Loucy (cell line): ENCODE data around the gene CNR1.

ENCODE experiments used
- H2AFZ ChIP-seq: fragments of 200-600 bp; sonication (generic); 2 replicates; pipeline ENCODE4 v1.6.0; 2016; ENCODE audit warnings: antibody characterized with exemption, mild to moderate bottlenecking, low read length, moderate library complexity
- H3F3A ChIP-seq: fragments of 200-600 bp; 2 replicates; pipeline ENCODE4 v1.6.0; 2016; ENCODE audit warnings: antibody characterized with exemption, low read depth, mild to moderate bottlenecking
- H3K27me3 ChIP-seq: fragments of 200-600 bp; sonication (generic); 2 replicates; pipeline ENCODE4 v1.6.1; 2014; ENCODE audit warnings: low read length, mild to moderate bottlenecking; ENCODE audit not compliant: insufficient read depth, poor library complexity, severe bottlenecking
- H3K36me3 ChIP-seq: fragments of 200-600 bp; sonication (generic); 2 replicates; pipeline ENCODE4 v1.6.1; 2016; ENCODE audit warnings: low read length; ENCODE audit not compliant: insufficient read depth
- H3K4me1 ChIP-seq: fragments of 200-600 bp; sonication (generic); 2 replicates; pipeline ENCODE4 v1.5.1; 2014; ENCODE audit warnings: low read length, mild to moderate bottlenecking; ENCODE audit not compliant: insufficient read depth, poor library complexity, severe bottlenecking
- H3K4me2 ChIP-seq: fragments of 200-600 bp; sonication (generic); 2 replicates; pipeline ENCODE4 v1.6.0; 2014; ENCODE audit warnings: antibody characterized with exemption, low read length, low read depth, mild to moderate bottlenecking; ENCODE audit not compliant: poor library complexity, severe bottlenecking
- H3K4me3 ChIP-seq: fragments of 200-600 bp; sonication (generic); 2 replicates; pipeline ENCODE4 v1.5.1; 2014; ENCODE audit warnings: low read length, mild to moderate bottlenecking, mixed read lengths; ENCODE audit not compliant: poor library complexity, severe bottlenecking
- H3K79me2 ChIP-seq: fragments of 200-600 bp; sonication (generic); 2 replicates; pipeline ENCODE4 v1.6.1; 2014; ENCODE audit warnings: low read length; ENCODE audit not compliant: insufficient read depth
- H3K9ac ChIP-seq: fragments of 200-600 bp; sonication (generic); 2 replicates; pipeline ENCODE4 v1.6.0; 2014; ENCODE audit warnings: mild to moderate bottlenecking, low read depth, low read length, moderate library complexity; ENCODE audit not compliant: poor library complexity, severe bottlenecking
- H3K9me2 ChIP-seq: fragments of 200-600 bp; sonication (generic); replicated peaks from 2 replicates; pipeline ENCODE4 v1.6.1; 2016; ENCODE audit warnings: low read depth, low read length, mixed read lengths
- H3K9me3 ChIP-seq: fragments of 200-600 bp; sonication (generic); 2 replicates; pipeline ENCODE4 v1.6.1; 2014; ENCODE audit warnings: mild to moderate bottlenecking, antibody characterized with exemption, low read length, low read depth; ENCODE audit not compliant: insufficient read depth
- H4K20me1 ChIP-seq: fragments of 200-600 bp; sonication (generic); 2 replicates; pipeline ENCODE4 v1.6.0; 2014; ENCODE audit warnings: antibody characterized with exemption, low read length, mild to moderate bottlenecking; ENCODE audit not compliant: insufficient read depth, poor library complexity, severe bottlenecking
- CTCF ChIP-seq: fragments of 200-600 bp; sonication (generic); conservative IDR thresholded peaks from 2 replicates; pipeline ENCODE4 v1.5.1; 2014; ENCODE audit warnings: mild to moderate bottlenecking, antibody characterized with exemption, low read length
- EZH2phosphoT487 ChIP-seq: fragments of 200-600 bp; IDR thresholded peaks from 2 replicates; pipeline ENCODE4 v1.6.1; 2018; ENCODE audit warnings: antibody characterized with exemption, mild to moderate bottlenecking, moderate library complexity, borderline replicate concordance

The CNR1 gene

GRCh38 chr6:88179692-88180091, 13.5 kb upstream of the CNR1 start:
- no peaks in the 10 kb centered on the region for H3K36me3 ChIP-seq
- H2AFZ ChIP-seq, result no peak overlapping the region
- H3K79me2 ChIP-seq, result no peaks in the 10 kb centered on the region
- no peaks in the 10 kb centered on the region for H3F3A ChIP-seq
- no peaks in the 10 kb centered on the region for H3K27me3 ChIP-seq
- TF ChIP-seq CTCF, result no peak
- TF ChIP-seq EZH2phosphoT487, result no peak
- no peak overlapping the region for H3K4me2 ChIP-seq
- no peaks in the 10 kb centered on the region for H4K20me1 ChIP-seq
- no peaks in the 10 kb centered on the region for H3K4me1 ChIP-seq
- no peak overlapping the region for H3K9ac ChIP-seq
- H3K9me2 ChIP-seq, result no peaks in the 10 kb centered on the region
- no peak overlapping the region for H3K4me3 ChIP-seq
- H3K9me3 ChIP-seq, result no peaks in the 10 kb centered on the region

GRCh38 chr6:88177961-88178464, 11.9 kb upstream of the CNR1 start:
- H3K4me2 ChIP-seq, result no peak overlapping the region
- no peaks in the 10 kb centered on the region for H3K36me3 ChIP-seq
- H3K4me3 ChIP-seq, result no peak overlapping the region
- no peaks in the 10 kb centered on the region for H3F3A ChIP-seq
- H3K4me1 ChIP-seq, result no peaks in the 10 kb centered on the region
- H3K9me3 ChIP-seq, result no peaks in the 10 kb centered on the region
- TF ChIP-seq CTCF (no peak), EZH2phosphoT487 (no peak)
- H3K27me3 ChIP-seq, result no peaks in the 10 kb centered on the region
- H3K9me2 ChIP-seq, result no peaks in the 10 kb centered on the region
- H4K20me1 ChIP-seq, result no peaks in the 10 kb centered on the region
- H2AFZ ChIP-seq, result no peak overlapping the region
- H3K9ac ChIP-seq, result no peak overlapping the region
- H3K79me2 ChIP-seq, result no peaks in the 10 kb centered on the region

- no peaks in the 10 kb centered on the region for H4K20me1 ChIP-seq
- H3K79me2 ChIP-seq, result no peaks in the 10 kb centered on the region
- no peak overlapping the region for H3K9ac ChIP-seq
- no peaks in the 10 kb centered on the region for H3K27me3 ChIP-seq
- H3K4me1 ChIP-seq, result no peaks in the 10 kb centered on the region
- H3K36me3 ChIP-seq, result no peaks in the 10 kb centered on the region
- TF ChIP-seq EZH2phosphoT487 (no peak), CTCF (no peak)
- no peak overlapping the region for H3K4me2 ChIP-seq
- no peaks in the 10 kb centered on the region for H3F3A ChIP-seq
- no peak overlapping the region for H2AFZ ChIP-seq
- no peak overlapping the region for H3K4me3 ChIP-seq
- no peaks in the 10 kb centered on the region for H3K9me3 ChIP-seq
- no peaks in the 10 kb centered on the region for H3K9me2 ChIP-seq
Measured at GRCh38 chr6:88174906-88175305, 8.8 kb upstream of the CNR1 start.
